ENCODE results near the gene TMEM150B. TPM values are rescaled to one million over a fixed set of nuclear protein-coding genes. Genes with fewer than 3 reads are reported as not detected.

The TMEM150B gene
- total RNA-seq, 4 donors from 2014 or later = 5.5 to 17.1 (median 7.7) TPM

DNA sequence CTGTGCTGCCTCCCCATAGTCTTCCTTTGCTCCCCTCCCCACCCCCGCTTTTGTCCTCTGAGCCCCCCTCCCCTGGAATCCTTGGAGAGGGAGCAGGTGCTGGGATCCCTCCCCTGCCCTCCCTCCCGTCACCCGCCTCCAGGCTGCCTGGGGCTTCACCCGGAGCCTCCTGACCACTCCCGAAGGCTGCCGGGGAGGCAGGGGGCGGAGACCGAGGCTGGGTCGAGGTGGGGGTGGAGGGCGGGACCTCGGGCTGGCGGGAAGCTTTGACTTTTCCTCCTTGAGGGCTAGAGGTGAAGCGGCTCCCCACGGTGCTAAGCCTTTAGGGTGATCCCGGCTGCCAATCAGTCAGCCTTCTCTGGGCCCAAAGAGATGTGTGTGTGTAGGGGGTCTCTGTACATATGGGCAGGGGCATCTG lies 16.0 kb upstream of the TMEM150B start:
- H3K4me3 ChIP-seq = peak overlapping the region; percentile 69 to 97 (median 76)
- peak overlapping the region; percentile 91 to 99 (median 97) for H3K27ac ChIP-seq

DNA sequence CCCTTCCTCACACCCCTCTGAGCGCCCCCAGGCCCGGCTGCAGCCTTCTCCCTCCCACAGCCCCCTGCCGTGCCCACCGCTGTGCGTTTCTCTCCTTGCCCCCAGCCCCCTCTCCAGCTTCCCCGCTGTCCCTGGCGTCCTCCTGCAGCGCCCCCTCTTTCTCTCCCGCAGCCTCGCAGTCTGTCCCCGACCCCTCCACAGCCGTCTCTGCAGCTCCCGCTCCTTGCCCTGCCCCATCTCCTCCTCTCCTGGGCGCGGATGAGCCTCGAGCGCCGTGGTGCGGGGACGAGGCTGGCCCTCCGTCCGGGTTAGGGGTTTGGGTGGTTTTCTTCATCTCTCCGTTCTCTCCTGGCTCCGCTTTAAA lies 15.6 kb upstream of the TMEM150B start:
- H3K9me3 ChIP-seq = no peaks in the 10 kb centered on the region
- H3K36me3 ChIP-seq = peaks cover 0 to 37% (median 0%) of the 10 kb centered on the region in 3 donors
- WGBS, 2 donors = 1 to 3% methylated on average over 24 of the region's 24 CpGs
- peaks cover 0 to 41% (median 25%) of the 10 kb centered on the region in 4 donors for H3K4me1 ChIP-seq
- H3K4me3 ChIP-seq = peak overlapping the region; percentile 69 to 97 (median 76)
- peak overlapping the region; percentile 91 to 99 (median 97) for H3K27ac ChIP-seq
- DNase-seq (ENCODE audit: low spot score in 2 of 2) = no peak
- TF ChIP-seq, protein P1, sequence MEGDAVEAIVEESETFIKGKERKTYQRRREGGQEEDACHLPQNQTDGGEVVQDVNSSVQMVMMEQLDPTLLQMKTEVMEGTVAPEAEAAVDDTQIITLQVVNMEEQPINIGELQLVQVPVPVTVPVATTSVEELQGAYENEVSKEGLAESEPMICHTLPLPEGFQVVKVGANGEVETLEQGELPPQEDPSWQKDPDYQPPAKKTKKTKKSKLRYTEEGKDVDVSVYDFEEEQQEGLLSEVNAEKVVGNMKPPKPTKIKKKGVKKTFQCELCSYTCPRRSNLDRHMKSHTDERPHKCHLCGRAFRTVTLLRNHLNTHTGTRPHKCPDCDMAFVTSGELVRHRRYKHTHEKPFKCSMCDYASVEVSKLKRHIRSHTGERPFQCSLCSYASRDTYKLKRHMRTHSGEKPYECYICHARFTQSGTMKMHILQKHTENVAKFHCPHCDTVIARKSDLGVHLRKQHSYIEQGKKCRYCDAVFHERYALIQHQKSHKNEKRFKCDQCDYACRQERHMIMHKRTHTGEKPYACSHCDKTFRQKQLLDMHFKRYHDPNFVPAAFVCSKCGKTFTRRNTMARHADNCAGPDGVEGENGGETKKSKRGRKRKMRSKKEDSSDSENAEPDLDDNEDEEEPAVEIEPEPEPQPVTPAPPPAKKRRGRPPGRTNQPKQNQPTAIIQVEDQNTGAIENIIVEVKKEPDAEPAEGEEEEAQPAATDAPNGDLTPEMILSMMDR (IDR thresholded peaks at IDR 0.05) = peak in 2 of 5 experiments; percentile 10 to 22
- no peak for TF ChIP-seq POLR2A (IDR thresholded peaks at IDR 0.05)
- no peaks in the 10 kb centered on the region for H3K27me3 ChIP-seq

More for the DNA sequence above, 16.0 kb upstream of the TMEM150B start:
- H3K4me1 ChIP-seq = peaks cover 0 to 45% (median 29%) of the 10 kb centered on the region in 4 donors
- WGBS, 2 donors = 1 to 2% methylated on average over 9 to 11 of the region's 15 CpGs
- DNase-seq (ENCODE audit: low spot score in 2 of 2) = peak; percentile 39 to 51
- TF ChIP-seq EP300 (IDR thresholded peaks at IDR 0.05) (peak in 1 of 2 donors; percentile 47), POLR2A (IDR thresholded peaks at IDR 0.05) (peak in 1 of 2 donors; percentile 16)
- TF ChIP-seq, protein P1 (IDR thresholded peaks at IDR 0.05) = no peak
- H3K27me3 ChIP-seq = no peaks in the 10 kb centered on the region
- H3K36me3 ChIP-seq = peaks cover 0 to 39% (median 0%) of the 10 kb centered on the region in 3 donors
- no peaks in the 10 kb centered on the region for H3K9me3 ChIP-seq

DNA sequence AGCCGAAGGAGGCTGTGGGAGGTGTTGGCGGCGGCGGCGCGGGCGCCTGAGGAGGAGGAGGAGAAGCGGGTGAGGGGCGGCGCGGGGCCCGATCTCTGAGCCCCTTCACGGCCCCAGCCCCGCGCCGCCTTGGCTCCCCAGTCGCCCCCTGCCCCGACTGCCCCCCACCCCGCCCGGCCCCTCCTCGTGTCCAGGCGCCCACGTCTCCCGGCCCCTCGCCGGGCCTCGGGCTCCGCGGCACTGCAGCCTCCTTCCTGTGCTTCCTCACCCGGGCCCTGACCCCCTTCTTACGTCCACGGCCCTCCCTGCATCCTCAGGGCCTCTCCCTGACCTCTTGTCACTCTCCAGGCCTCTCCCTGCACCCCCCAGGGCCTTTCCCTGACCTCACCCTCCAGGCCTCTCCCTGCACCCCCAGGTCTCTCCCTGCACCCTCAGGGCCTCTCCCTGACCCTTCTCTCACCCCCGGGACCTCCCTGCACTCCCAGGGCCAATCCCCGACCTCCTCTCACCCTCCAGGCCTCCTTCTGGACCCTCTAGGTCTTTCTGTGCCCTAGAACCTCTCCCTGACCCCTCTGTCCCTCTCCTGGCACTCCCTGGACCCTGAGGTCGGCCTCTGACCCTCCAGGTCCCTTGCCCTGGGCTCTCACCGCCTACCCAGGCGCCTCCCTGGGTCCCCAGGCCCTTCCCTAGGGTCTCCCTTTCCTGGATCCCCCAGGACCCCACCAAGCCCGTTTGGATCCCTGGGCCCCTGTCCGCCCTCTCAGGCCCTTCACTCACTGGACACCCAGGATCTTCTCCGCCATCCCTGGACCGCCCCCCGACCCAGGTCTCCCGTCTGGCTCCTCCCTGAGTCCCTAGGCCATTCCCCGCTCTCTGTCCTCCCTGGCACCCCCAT lies 15.0 kb upstream of the TMEM150B start:
- Histone ChIP-seq H3K27me3 (no peaks in the 10 kb centered on the region), H3K4me3 (peak overlapping the region; percentile 69 to 97 (median 76)), H3K4me1 (peaks cover 0 to 35% (median 21%) of the 10 kb centered on the region in 4 donors), H3K9me3 (no peaks in the 10 kb centered on the region), H3K27ac (peak overlapping the region; percentile 91 to 99 (median 97)), H3K36me3 (peaks cover 0 to 35% (median 0%) of the 10 kb centered on the region in 3 donors)
- WGBS, 2 donors = 1 to 2% methylated on average over 31 to 36 of the region's 44 CpGs
- TF ChIP-seq EP300 (IDR thresholded peaks at IDR 0.05) (peak in 1 of 2 donors; percentile 97), POLR2A (IDR thresholded peaks at IDR 0.05) (peak; percentile 70 to 90)
- TF ChIP-seq, protein P1 (IDR thresholded peaks at IDR 0.05) = no peak
- no peak for DNase-seq (ENCODE audit: low spot score in 2 of 2)

DNA sequence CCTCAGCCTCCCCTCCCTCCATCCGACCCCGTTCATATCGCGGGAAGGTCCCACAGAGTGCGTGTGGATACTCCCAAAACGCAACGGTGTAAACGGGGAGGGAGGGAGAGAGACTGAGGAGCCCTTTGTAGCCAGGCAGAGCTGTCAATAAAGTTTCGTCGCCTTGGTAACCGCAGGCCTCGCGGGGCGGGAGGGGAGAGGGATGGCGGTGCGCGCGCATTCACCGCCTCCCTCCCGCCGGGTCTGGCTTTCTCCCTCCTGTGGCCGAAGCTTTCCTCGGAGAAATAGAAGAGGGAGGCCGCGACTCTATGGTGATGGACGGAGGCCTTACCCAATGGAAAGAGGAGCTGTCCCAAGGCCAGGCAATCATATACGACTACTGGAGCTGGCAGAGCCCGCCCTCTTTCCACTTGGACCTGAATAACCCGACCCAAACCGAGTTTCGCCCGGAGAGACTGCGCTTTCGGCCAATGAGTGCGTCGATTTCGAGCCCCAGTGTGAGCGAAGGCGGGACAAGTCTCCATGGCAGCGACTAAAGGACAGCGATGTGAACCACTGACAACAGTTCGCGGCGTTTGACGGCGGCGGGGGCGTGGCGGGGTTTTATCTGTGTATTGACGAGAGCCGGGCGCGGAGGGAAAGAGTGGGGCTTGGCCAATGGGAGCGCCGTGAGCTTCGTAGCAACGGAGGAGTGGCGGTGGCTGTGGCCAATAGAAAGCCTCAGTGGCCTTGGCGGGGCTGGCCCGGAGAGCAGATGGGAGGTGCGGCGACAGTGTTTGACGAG lies 14.2 kb upstream of the TMEM150B start, which contains the start of gene KMT5C:
Gene KMT5C (plus strand): TSS at position 772 of the 784 bp plus-strand sequence. CDS start 2,061 bp downstream, outside the sequence.
- 0% methylated on average over 50 to 63 of the region's 63 CpGs for WGBS, 2 donors
- H3K36me3 ChIP-seq = peaks cover 0 to 26% (median 0%) of the 10 kb centered on the region in 3 donors
- peak within 1 kb of the TSS; percentile 91 to 99 (median 98) for H3K27ac ChIP-seq
- no peaks in the 10 kb centered on the region for H3K27me3 ChIP-seq
- H3K4me3 ChIP-seq = peak within 1 kb of the TSS; percentile 69 to 97 (median 76)
- TF ChIP-seq, protein P1 (IDR thresholded peaks at IDR 0.05) = peak in 4 of 5 experiments; percentile 13 to 79 (median 64)
- TF ChIP-seq EP300 (IDR thresholded peaks at IDR 0.05) (peak; percentile 79 to 82), POLR2A (IDR thresholded peaks at IDR 0.05) (peak; percentile 12 to 55)
- H3K9me3 ChIP-seq = no peaks in the 10 kb centered on the region
- H3K4me1 ChIP-seq = peaks cover 0 to 32% (median 21%) of the 10 kb centered on the region in 4 donors
- peak; percentile 100 for DNase-seq (ENCODE audit: low spot score in 2 of 2)
